ENCODE measurements around the gene WSB2.

WSB2 gene

GRCh38 chr12:117986705-117987469, 74.1 kb downstream of the WSB2 start:
- no peak for DNase-seq (ENCODE audit: low spot score)

- DNase-seq (ENCODE audit: low spot score): no peak
Measured at GRCh38 chr12:117985182-117985581, 75.8 kb downstream of the WSB2 start.
